ENCODE results near the gene SLC35B3.

- TF ChIP-seq CTCF (IDR thresholded peaks at IDR 0.05; ENCODE audit: low read length) (no peak), EZH2 (IDR thresholded peaks at IDR 0.05; ENCODE audit: borderline replicate concordance, low read length) (no peak)
These were observed 27.3 kb upstream of the SLC35B3 start for GRCh38 chr6:8462694-8463093.

Data from OCI-LY1 (cell line).